Ishikawa (cell line): ENCODE results near the gene MYCBP.

Experiments used
- CEBPB ChIP-seq: IDR thresholded peaks from 2 replicates; pipeline ENCODE4 v1.6.1; 2012
- CREB1 ChIP-seq: IDR thresholded peaks from 2 replicates; pipeline ENCODE4 v1.6.1; 2012; ENCODE audit warnings: low read depth
- EGR1 ChIP-seq: IDR thresholded peaks from 2 replicates; pipeline ENCODE4 v1.6.1; 2012
- EP300 ChIP-seq: IDR thresholded peaks from 2 replicates; pipeline ENCODE4 v1.6.1; 2012; ENCODE audit warnings: borderline replicate concordance
- FOXM1 ChIP-seq: IDR thresholded peaks from 2 replicates; pipeline ENCODE4 v1.6.1; 2012; ENCODE audit warnings: low read depth, borderline replicate concordance
- MAX ChIP-seq: IDR thresholded peaks from 2 replicates; pipeline ENCODE4 v1.6.1; 2012
- NFIC ChIP-seq: IDR thresholded peaks from 2 replicates; pipeline ENCODE4 v1.6.1; 2012
- RAD21 ChIP-seq: IDR thresholded peaks from 2 replicates; pipeline ENCODE4 v1.6.1; 2012; ENCODE audit warnings: low read depth
- REST ChIP-seq: IDR thresholded peaks from 2 replicates; pipeline ENCODE4 v1.6.1; 2012; ENCODE audit warnings: low read depth, mild to moderate bottlenecking
- TAF1 ChIP-seq: IDR thresholded peaks from 2 replicates; pipeline ENCODE4 v1.6.1; 2012; ENCODE audit warnings: low read depth, mild to moderate bottlenecking
- TCF12 ChIP-seq: IDR thresholded peaks from 2 replicates; pipeline ENCODE4 v1.6.1; 2012; ENCODE audit warnings: low read depth
- TEAD4 ChIP-seq: IDR thresholded peaks from 2 replicates; pipeline ENCODE4 v1.6.1; 2012
- USF1 ChIP-seq: IDR thresholded peaks from 2 replicates; pipeline ENCODE4 v1.6.1; 2012
- YY1 ChIP-seq: IDR thresholded peaks from 2 replicates; pipeline ENCODE4 v1.6.1; 2012; ENCODE audit warnings: low read depth
- ZBTB7A ChIP-seq: IDR thresholded peaks from 2 replicates; pipeline ENCODE4 v1.6.1; 2012; ENCODE audit warnings: low read depth

Gene MYCBP

GRCh38 chr1:38832370-38832734 lies 40.8 kb downstream of the MYCBP start:
- TF ChIP-seq TCF12 (no peak), NFIC (no peak), YY1 (no peak), RAD21 (no peak), FOXM1 (no peak), CREB1 (no peak), TEAD4 (no peak), MAX (no peak), EP300 (no peak), EGR1 (no peak), ZBTB7A (no peak), USF1 (no peak), CEBPB (no peak), TAF1 (no peak), REST (no peak)

GRCh38 chr1:38831731-38832369 lies 41.3 kb downstream of the MYCBP start:
- TF ChIP-seq YY1 (no peak), EGR1 (no peak), MAX (no peak), EP300 (no peak), USF1 (no peak), NFIC (no peak), REST (no peak), RAD21 (no peak), TEAD4 (no peak), TCF12 (no peak), CREB1 (no peak), FOXM1 (no peak), TAF1 (no peak), ZBTB7A (no peak), CEBPB (no peak)

- TF ChIP-seq NFIC (no peak), YY1 (no peak), EP300 (no peak), TCF12 (no peak), CEBPB (no peak), FOXM1 (no peak), CREB1 (no peak), MAX (no peak)
Observed at GRCh38 chr1:38829368-38829767, 43.8 kb downstream of the MYCBP start.

GRCh38 chr1:38827318-38827717 lies 45.8 kb downstream of the MYCBP start:
- no peak for TF ChIP-seq YY1

- no peak for TF ChIP-seq TEAD4
- no peak for TF ChIP-seq CEBPB
- no peak for TF ChIP-seq TAF1
- TF ChIP-seq RAD21: no peak
- no peak for TF ChIP-seq EP300
- TF ChIP-seq USF1: no peak
- TF ChIP-seq ZBTB7A: no peak
- TF ChIP-seq FOXM1: no peak
- TF ChIP-seq TCF12: no peak
- TF ChIP-seq NFIC: no peak
- no peak for TF ChIP-seq REST
Observed at GRCh38 chr1:38826886-38827285, 46.3 kb downstream of the MYCBP start.
